GM21528 (cell line): ENCODE results near the gene UBE3D.
"Not testable (repeated sequence)": the region's sequence is repeated elsewhere in the genome, so short reads cannot be mapped to it uniquely, and the experiment has no call there.

ENCODE experiments used
- ATAC-seq: cut with Tn5 transposase; IDR thresholded peaks from one replicate; pipeline ENCODE4 v1.9.1; 2021; ENCODE audit warnings: mild to moderate bottlenecking, moderate library complexity; ENCODE audit not compliant: unreplicated experiment, low FRiP score

UBE3D gene

DNA sequence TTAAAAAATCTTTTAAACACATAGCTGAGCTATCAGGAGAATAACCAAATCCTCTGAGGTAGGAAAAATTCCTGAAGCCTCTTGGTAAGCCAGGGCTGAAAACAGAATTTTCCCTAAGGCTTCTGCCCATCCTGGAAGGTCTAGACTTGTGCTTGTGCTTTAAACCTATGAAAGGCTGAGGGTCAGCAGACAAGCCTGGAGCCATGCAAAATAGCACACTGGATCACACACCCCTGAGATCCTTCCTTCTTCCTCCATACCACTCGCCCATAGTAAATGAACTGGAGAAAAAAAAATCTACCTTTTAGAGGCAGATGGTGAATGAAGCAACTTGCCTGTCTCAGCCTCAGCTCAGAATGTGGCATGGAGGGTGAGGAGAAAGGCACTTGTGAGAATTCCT lies 144.4 kb downstream of the UBE3D start:
- no peak for ATAC-seq

DNA sequence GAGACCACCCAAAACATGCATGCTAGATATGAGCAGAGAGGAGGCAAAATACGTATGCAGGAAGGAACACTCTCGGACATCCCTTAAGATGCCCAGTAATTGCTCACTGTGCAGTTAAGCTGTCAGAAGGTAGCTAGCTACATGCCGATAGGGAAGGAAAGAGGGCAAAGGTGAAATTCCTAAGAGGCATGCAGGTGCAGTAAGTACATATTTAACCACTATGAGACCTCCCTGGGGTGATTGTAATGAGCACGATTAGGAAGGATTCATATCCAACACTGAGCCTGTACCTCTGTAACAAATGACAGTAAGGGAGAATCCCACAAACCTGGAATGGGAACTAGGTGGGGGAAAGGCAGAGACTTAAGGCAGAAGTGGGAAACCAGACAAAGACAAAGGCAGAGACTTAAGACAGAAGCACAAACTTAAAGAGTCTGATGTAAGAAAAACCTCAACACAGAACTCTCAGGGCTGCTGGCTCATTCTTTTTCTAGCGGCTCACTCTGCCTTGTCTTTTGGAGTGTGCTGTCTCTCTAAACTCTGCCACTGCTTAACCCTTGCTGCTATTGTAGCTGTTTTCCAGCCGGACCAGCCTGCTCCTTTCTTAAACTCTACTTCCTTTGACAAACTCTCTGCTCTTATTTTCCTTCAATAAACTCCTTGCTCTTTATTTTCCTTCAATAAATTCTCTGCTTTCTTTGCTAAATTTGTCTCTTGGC lies 148.1 kb downstream of the UBE3D start:
- ATAC-seq, result no peak

DNA sequence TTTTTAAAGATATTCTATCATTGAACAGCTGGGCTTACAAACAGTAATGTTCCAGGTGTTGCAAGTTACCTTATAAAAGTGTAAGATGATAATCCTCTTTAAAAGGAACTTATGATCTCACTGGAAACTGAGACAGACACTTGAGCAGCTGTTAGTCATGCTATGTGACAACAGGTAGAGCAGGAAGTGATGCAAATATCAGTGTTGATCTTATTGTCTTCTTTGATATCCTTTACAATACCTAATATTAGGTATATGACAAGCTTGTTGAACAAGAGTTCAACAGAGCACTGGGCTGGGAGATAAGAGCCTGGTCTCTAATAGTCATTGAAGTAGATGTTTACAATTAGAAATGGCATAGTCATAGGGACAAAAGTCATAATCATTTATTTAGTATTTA lies 150.0 kb downstream of the UBE3D start:
- ATAC-seq, result no peak

DNA sequence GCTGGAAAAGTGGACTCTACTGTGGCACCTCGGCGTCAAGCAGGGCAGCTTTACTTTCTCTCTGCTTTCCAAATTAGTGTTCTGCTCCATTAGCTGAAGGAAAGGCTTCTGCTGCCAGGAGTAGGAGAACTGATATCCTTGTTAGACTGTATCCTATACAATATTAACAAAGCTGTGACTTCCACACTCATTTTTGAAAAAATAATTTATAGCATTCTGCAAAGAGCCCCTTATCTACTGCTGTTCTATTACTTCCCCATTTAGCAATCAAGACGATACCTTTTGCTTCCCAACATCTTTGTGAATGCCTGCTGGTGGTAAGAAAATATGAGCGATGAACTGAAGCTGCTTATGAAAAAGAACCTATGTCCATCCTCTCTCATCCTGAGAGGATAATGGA lies 151.1 kb downstream of the UBE3D start:
- no peak for ATAC-seq

DNA sequence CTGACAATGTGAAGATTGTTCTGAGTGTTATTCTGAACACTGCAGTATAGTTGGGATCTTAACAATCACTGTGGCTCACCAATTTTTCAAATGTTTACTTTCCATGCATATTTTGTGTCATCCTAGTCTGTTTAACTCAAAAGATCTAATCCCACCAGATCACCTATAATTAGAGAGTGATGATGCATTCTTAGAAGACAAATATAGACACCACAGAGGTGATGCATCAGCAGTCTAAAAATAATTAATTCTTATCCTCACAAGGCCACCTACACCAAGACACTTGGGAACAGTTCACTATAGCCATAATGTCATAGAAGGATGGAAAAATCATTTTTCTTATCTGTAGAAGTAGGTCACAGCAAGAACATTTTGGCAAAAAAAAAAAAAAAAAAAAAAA lies 154.8 kb downstream of the UBE3D start:
- no peak for ATAC-seq

DNA sequence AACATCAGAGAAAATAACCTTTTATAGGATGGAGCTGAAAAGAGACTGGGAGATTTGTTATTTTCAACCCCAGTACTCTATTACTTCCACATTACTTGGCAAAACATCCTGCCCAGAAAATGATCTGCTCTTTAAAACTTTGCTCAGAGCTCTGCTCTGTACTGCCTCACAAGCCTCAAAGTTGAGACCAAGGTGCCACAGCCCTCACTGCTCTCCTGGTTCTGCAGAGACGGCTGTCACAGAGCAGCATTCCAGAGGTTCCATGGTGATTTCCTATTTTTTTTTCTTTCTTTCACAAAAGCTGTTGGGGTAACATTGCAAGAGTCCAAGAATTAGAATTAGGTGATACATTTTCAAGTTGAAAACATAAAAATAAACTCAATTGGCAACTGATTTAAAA lies 155.2 kb downstream of the UBE3D start:
- no peak for ATAC-seq

DNA sequence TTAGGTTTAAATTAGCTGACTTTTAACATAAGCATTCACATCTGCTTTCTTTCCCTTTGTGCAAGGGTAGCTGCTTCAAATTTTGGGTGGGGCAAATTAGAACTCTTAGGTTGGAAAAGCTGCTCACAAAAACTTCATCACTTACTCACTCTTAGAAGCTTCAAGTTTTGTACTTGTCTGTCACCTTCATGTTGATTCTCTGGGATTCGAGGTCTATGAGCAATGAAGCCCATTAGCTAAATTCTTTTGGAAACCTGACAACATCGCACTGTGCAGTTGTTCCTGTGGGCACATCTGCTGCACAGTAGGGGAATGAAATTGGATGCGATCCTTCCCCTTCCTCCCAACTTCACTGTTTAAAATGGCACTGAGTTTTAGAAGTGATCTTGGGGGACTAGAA lies 156.1 kb downstream of the UBE3D start:
- ATAC-seq, result no peak

DNA sequence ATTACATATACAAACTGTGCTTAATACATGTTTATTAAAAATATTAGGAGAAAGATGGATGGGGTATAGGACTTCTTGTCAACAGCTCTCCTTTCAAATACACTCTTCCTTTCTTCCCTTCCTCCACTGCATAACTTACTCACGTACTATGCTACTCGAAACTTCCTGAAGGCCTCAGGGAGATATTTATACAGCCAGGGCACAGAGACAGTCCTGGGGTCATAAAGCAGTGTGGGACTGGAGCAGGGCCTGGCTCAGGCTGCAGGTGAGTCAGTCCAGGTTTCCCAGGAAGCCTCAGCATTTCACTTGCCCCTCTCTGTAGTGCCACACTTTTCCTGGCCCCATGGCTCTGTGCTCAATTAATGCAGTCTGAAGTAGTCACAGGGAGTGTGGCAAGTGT lies 157.0 kb downstream of the UBE3D start:
- no peak for ATAC-seq

DNA sequence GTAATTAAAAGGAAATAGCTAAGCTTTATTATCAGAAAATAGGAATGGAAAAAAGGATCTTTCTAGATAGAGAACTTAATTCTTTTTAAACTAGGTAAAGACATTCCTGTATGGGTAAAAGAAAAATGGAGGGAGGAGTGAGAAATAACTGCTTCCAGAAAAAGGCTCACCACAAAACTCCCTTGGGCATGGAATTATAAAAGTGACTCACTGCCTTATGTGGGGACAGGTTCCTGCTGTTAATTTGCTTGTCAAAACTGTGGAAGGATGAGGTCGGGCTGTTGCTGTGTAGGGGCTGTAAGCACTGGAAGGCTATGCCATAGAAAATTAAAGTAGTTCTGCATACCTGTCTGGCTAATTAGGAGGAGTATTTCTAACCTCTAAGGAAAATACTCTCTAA lies 158.7 kb downstream of the UBE3D start:
- no peak for ATAC-seq

DNA sequence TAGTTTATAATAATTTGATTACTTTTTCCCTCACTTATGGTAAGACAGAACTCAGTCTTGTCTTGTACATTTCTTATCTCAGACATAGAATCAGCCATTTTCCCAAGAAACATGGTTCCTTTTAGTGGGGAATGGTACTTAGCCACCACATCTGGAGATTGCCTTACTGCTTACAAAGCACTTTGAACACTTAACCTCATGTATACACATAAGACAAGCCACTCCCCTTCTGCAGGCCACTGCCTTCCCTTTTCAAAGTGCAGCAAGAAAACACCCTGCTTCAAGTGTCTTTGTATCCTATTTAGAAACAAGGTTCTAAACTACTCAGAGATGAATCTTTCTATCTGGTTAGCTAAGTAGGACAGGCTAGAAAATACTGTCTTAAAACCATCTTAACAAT lies 159.2 kb downstream of the UBE3D start:
- ATAC-seq, result no peak

DNA sequence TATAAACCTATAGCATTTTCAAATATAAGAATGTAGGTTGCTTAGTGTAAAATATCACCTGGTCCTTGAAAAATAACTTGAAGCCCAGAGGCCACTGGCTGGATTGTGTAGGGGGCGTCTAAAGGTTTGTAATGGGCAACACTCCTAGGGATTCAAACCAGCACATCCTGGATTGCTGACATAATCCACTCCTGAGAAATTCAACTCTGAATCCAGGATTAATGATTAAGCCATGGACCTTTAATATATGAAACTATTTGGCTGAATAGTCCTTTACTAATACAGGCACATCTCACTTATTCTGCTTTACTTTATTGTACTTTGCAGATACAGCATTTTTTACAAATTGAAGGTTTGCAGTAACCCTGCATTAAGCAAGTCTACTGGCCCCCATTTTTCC lies 160.8 kb downstream of the UBE3D start:
- ATAC-seq, result no peak

DNA sequence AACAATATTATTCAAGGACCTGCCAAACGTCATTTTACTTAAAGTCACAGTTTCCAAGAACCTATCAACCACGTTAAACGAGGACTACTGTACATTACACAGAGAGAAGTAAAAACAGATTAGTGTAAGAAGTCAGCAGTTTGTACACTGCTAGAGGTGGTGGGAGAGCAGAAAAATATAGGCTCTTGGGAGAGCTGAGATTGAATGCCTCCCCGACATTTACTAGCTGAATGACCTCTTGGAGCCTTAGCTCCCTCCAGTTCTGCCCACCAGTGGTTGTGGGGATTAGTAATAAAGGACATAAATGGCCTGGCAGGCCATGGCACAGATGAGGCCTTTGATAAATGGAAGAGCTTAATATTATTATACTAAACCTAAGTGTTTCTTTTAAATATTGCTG lies 161.4 kb downstream of the UBE3D start:
- ATAC-seq, result no peak

DNA sequence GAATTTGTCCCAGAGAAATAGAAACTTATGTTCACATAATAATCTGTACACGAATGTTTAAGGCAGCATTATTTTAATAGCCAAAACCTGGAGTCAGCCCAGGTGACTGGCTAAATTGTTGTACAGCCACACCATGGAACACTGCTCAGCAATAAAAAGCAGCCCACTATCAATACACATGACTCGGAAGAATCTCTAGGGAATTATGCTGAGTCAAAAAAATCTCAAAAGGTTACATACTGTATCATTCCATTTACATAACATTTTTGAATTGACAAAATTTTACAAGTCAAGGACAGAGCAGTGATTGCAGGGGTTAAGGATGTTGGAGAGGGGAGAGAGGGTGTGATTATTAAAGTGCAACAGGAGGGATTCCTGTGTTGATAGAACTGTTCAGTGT lies 163.4 kb downstream of the UBE3D start:
- no peak for ATAC-seq

DNA sequence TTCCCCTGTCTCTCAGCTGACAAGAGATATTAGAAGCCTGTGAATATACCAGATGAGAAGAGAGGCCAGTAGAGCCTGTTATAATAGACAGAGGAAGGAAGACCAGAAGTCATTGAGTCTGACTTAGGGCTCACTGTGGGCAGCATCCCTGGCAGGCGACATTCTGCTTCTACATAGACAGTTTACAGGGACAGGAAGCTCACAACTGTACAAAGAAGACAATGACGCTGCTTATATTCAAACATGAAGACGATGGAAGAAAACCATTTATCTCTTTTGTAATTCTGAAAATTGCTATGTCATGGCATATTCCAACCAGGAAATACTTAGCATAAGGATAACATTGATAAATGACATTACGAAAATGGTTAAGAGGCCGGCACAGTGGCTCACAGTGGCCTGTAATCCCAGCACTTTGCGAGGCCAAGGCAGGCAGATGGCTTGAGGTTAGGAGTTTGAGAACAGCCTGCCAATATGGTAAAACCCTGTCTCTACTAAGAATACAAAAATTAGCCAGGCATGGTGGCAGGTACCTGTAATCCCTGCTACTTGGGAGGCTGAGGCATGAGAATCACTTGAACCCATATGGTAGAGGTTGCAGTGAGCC lies 170.9 kb downstream of the UBE3D start:
- ATAC-seq, result no peak

DNA sequence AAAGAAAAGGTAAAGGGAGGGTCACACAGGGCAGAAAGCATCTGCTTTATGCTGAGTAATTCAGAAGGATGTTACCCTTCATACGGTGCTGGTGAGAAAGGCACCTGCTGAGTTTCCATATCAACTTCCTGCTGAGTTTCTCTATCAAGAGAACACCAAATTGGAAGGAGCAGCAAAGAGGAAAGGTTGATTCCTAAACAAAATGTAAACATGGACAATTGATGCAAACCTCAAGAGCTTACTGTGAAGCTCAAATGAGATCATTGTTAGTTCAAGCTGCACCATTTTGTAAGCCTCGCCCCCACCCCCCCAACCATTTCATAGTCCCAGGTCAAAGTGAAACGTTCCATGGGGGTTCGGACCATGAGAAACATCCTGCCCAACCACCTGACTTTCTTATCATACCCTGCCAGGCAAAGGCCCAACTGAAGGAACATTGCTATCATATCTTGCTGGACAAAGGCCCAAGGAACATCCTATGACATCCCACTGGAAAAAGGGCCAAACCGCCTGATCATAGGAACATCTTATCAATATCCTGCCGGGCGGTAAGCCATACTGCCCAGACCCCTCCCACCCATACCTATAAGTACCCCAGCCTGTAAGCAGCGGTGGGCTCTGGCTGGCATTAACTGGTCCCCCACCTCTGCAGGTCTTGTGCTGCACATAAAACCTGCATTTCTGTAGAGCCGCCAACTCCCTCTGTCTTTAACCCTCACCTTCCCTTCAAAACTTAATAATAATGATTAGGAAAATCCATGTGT lies 171.6 kb downstream of the UBE3D start:
- no peak for ATAC-seq

DNA sequence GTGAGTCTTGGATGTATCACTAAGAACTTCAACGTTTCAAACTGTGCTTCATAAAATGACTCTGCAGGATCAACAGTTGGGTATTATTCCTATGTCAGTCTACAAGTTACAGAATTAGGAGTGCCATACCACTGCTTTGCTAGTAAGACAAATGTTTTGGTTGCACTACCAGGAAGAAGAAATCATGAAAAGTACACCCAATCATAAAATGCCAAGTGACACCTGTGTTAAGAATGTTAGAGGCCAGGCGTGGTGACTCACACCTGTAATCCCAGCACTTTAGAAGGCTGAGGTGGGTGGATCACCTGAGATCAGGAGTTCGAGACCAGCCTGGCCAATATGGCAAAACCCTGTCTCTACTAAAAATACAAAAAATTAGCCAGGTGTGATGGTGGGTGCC lies 174.1 kb downstream of the UBE3D start:
- not testable (repeated sequence) for ATAC-seq

DNA sequence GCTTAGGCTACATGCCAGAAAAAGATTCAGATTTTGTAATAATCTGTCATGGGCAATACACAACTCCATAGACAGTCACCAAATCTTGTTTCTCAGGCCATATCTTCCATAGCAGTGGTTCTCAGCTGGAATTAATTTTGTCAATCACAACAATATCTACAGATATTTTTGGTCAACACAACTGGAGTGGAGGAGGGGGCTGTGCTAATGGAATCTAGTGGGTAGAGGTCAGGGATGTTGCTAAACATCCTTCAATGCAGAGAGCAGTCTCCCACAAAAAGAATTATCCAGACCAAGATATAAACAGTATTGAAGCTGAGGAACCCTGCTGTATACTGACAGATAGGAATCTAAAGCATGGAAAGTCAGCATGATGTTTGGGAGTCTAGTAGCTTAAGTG lies 174.6 kb downstream of the UBE3D start:
- no peak for ATAC-seq

DNA sequence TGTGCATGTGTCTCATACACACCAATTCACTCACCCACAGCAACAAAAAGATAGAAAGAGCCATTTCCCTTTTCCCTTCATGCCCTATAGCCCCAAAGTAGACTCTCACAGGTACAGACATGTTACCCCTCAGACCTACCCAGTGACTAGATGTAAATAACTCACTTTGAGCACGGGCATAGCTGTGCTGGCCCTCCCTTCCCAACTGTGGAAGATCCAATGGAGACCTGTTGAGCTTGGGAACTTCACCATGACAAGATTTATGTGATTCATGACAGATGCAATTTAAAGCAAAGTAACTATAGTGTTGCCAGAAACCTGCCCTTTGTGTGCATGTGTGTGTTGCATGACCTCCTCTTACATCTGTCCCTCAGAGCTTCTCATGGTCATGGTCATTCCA lies 175.4 kb downstream of the UBE3D start:
- no peak for ATAC-seq

DNA sequence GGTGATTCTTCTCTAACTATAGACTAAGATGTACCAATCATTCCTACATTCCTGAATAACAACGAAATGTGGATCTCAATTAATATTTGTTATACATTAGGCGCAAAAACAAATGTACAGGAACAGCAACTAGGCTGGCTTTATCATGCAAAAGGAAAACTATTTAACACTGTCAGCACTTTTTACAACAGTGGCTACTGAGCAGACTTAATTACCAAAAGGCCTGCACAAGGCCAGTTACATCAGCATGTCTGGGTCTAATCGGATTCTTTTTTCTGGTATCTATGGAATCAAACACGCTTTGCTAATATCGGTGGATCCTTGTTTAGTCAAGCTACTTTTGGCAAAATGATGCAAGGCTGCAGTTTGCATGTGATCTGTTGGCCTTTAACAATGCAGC lies 176.5 kb downstream of the UBE3D start:
- ATAC-seq, result no peak

DNA sequence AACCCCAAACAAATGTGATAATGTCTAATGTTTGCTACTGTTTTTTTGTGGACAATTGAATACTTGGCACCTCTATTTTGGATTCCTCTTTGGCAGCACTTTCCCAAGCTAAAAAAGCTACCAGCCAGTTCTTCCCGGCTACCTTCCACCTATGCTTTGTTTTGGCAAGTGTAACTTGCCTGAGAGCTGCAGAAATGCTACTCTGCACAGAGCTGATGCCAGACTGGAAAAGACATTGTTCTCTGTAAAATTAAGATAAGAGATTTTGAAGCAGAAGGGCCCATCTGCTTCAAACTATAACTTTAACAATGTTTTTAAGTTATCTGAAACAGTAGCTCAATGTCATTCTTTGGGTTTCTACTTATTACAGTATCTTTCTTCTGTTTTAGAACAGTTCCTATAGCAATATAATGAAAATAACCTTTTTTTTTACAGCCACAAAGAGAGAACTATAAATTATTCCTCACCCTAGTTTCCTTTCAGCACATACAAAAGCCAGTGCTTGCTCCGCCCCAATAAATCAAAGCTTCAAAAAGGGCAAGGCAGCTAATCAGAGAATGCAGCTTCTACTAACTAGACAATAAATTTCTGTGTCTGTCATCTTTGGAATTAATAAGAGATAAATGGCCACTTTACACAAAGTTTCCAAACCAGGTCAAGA lies 183.1 kb downstream of the UBE3D start:
- no peak for ATAC-seq

DNA sequence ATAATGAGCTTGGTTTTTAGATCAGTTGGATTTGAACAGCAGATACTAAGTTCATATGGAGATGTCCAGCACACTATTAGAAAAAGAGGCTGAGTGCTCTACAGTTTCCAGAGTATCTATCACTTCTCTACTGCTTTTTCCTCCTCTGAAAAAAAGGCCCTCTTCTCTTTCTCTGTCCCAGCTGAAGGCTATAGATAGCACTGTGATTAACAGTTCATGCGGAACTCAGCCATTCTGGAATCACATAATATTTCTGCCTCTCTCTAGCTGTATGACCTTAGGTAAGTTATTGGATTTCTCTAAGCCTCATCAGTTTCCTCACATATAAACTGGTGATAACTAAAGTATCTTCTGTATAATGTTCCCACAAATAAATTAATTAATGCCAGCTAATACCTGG lies 184.1 kb downstream of the UBE3D start:
- no peak for ATAC-seq
